CD4-positive, alpha-beta T cell (primary cell): ENCODE data around the gene HSD17B12. TPM values are rescaled to one million over a fixed set of nuclear protein-coding genes. Genes with fewer than 3 reads are reported as not detected.

Experiments
- ATAC-seq: fragments of 200-7000 bp; cut with Tn5 transposase; one replicate; pipeline ENCODE4 v1.10.0; 2022; ENCODE audit warnings: mild to moderate bottlenecking; ENCODE audit not compliant: poor library complexity
- CTCF ChIA-PET: fragments of 350-600 bp; sonication (Branson Sonifier 250); formaldehyde crosslinking; loops from one replicate; lab custom pipeline; 2021; ENCODE audit warnings: antibody characterized with exemption, inconsistent platforms; lab: Charles Lee
- POLR2A ChIA-PET: fragments of 350-600 bp; sonication (Branson Sonifier 250); formaldehyde crosslinking; loops from one replicate; lab custom pipeline; 2021; ENCODE audit warnings: antibody characterized with exemption, inconsistent platforms; lab: Charles Lee
- DNase-seq, 14 experiments: peaks; one replicate each; pipeline ENCODE4 v3.0.0-alpha.2; 2013 to 2020; ENCODE audit warnings: mixed read lengths in 2 of 14
- H3K27ac ChIP-seq, 2 donors: one replicate each; pipeline versions ENCODE4 v1.5.1 to v1.7.0; 2013; ENCODE audit warnings: low read length in 2 of 2, low read depth in 1 of 2, mild to moderate bottlenecking in 1 of 2
- H3K27me3 ChIP-seq, 2 experiments: 1 replicate in 1 of 2; 2 replicates in 1 of 2; pipeline versions ENCODE4 v1.6.1 to v1.7.0; 2013; ENCODE audit warnings: low read length in 2 of 2, control low read depth in 1 of 2, mild to moderate bottlenecking in 1 of 2, moderate library complexity in 1 of 2; ENCODE audit not compliant: insufficient read depth in 2 of 2, control insufficient read depth in 1 of 2
- H3K36me3 ChIP-seq: one replicate; pipeline ENCODE4 v1.6.1; 2013; ENCODE audit warnings: low read length, control low read depth; ENCODE audit not compliant: insufficient read depth
- H3K4me1 ChIP-seq: one replicate; pipeline ENCODE4 v1.6.1; 2013; ENCODE audit warnings: low read length, control low read depth; ENCODE audit not compliant: insufficient read depth
- H3K4me3 ChIP-seq: one replicate; pipeline ENCODE4 v1.5.1; 2013; ENCODE audit warnings: mild to moderate bottlenecking, low read length, moderate library complexity
- H3K9me3 ChIP-seq, 2 experiments: 1 replicate in 1 of 2; 2 replicates in 1 of 2; pipeline versions ENCODE4 v1.6.1 to v1.7.0; 2013; ENCODE audit warnings: low read length in 2 of 2, mild to moderate bottlenecking in 2 of 2, control low read depth in 1 of 2, moderate library complexity in 1 of 2; ENCODE audit not compliant: control insufficient read depth in 1 of 2, insufficient read depth in 1 of 2
- H3K27ac Mint-ChIP-seq: one replicate; pipeline ENCODE4 v1.8.0; 2020; ENCODE audit warnings: mixed read lengths
- H3K27me3 Mint-ChIP-seq: one replicate; pipeline ENCODE4 v1.8.0; 2021; ENCODE audit warnings: mixed read lengths
- H3K36me3 Mint-ChIP-seq: one replicate; pipeline ENCODE4 v1.8.0; 2021; ENCODE audit warnings: low read depth, mixed read lengths
- H3K4me1 Mint-ChIP-seq: one replicate; pipeline ENCODE4 v1.8.0; 2021; ENCODE audit warnings: low read depth, mixed read lengths
- H3K4me3 Mint-ChIP-seq: one replicate; pipeline ENCODE4 v1.8.0; 2020; ENCODE audit warnings: mild to moderate bottlenecking, mixed read lengths
- H3K9me3 Mint-ChIP-seq: one replicate; pipeline ENCODE4 v1.8.0; 2020; ENCODE audit warnings: mixed read lengths
- intact Hi-C, 2 experiments: fragments of 100-400 bp; cut with DNase I in 1 of 2; cut with micrococcal nuclease in 1 of 2; formaldehyde crosslinking; loops; one replicate each; pipeline versions ENCODE4 v1.15.1 to v1.9.0; 2023 to 2025; cut with DNase I, micrococcal nuclease
- total RNA-seq, 174 experiments: library from RNA in 2 of 174; stranded (reverse) in 2 of 174; gene quantifications; one replicate each; pipeline ENCODE4 v1.2.3 and lab custom pipeline; 2021 to 2026
- TF ChIP-seq, protein P1 (sequence below): fragments of 200-600 bp; IDR thresholded peaks from one replicate; pipeline ENCODE4 v1.8.0; 2022; ENCODE audit warnings: antibody characterized with exemption, mild to moderate bottlenecking

The HSD17B12 gene
- total RNA-seq, 2 experiments from 2014 or later = 16.1 to 16.3 TPM

DNA sequence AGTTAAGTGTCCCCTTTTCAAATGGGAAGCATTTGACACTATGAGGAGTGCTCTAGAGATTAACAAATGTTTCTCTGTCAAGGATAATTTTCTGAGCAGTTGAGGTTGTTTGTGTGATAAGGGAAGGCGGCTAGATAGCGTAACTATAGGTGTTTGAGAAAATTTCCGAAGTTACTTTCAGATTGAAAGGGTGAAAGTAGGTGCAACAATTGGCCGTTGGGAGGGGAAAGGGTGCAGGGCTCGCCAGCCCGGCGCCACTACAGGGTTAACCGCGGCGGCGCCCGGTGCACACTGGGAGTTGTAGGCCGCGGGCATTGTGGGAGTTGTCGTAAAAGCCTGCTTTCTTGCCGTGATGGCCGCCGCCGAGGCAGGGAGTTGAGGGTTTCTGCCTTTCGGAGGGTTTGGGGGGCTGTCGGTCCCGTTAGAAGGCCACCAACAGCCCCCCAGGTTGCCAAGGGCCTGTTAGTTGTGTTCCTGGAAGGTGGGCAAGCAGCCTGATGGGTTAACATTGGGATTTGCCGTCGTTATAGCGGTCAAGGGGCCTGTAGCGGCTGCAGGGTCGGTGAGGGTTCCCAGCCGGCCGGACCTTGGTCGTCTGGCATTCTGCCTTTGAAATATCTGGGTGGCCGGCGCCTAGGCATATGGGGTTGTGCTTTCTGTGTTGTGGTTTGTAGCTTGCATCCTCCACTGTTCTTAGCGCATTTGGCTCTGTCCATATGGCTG lies 36.5 kb upstream of the HSD17B12 start:
- H3K27ac ChIP-seq = peak overlapping the region in 1 of 2 donors; percentile 23
- intact Hi-C loops = loop anchor here (1.0 to 10.0 kb wide), 5 partner anchors 36 to 421 kb away; partner anchors contain the start of genes HSD17B12 (in 2 of the 2), ACCS (in 1 of the 2), ALKBH3 (in 1 of the 2) and TTC17 (in 1 of the 2)
- peak overlapping the region; percentile 85 for H3K4me3 ChIP-seq
- H3K27me3 Mint-ChIP-seq = peaks cover 18% of the 10 kb centered on the region
- no peaks in the 10 kb centered on the region for H3K36me3 ChIP-seq
- DNase-seq = peak; percentile 73 to 91 (median 80)
- CTCF ChIA-PET = no interaction called here
- peaks cover 19% of the 10 kb centered on the region for H3K36me3 Mint-ChIP-seq
- H3K4me3 Mint-ChIP-seq = peak overlapping the region; percentile 91
- H3K9me3 Mint-ChIP-seq = no peaks in the 10 kb centered on the region
- H3K9me3 ChIP-seq = no peaks in the 10 kb centered on the region
- TF ChIP-seq, protein P1, sequence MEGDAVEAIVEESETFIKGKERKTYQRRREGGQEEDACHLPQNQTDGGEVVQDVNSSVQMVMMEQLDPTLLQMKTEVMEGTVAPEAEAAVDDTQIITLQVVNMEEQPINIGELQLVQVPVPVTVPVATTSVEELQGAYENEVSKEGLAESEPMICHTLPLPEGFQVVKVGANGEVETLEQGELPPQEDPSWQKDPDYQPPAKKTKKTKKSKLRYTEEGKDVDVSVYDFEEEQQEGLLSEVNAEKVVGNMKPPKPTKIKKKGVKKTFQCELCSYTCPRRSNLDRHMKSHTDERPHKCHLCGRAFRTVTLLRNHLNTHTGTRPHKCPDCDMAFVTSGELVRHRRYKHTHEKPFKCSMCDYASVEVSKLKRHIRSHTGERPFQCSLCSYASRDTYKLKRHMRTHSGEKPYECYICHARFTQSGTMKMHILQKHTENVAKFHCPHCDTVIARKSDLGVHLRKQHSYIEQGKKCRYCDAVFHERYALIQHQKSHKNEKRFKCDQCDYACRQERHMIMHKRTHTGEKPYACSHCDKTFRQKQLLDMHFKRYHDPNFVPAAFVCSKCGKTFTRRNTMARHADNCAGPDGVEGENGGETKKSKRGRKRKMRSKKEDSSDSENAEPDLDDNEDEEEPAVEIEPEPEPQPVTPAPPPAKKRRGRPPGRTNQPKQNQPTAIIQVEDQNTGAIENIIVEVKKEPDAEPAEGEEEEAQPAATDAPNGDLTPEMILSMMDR = no peak
- POLR2A ChIA-PET = interaction anchor here (2.3 kb wide), 1 partner anchor 37 kb away, joined by 8 read pairs; the partner anchor contains the start of gene HSD17B12
- H3K27ac Mint-ChIP-seq = peak overlapping the region; percentile 82
- ATAC-seq = peak; percentile 99
- H3K27me3 ChIP-seq = peaks cover 10 to 13% of the 10 kb centered on the region in 2 experiments
- H3K4me1 Mint-ChIP-seq = peaks cover 22% of the 10 kb centered on the region
- peaks cover 9% of the 10 kb centered on the region for H3K4me1 ChIP-seq

DNA sequence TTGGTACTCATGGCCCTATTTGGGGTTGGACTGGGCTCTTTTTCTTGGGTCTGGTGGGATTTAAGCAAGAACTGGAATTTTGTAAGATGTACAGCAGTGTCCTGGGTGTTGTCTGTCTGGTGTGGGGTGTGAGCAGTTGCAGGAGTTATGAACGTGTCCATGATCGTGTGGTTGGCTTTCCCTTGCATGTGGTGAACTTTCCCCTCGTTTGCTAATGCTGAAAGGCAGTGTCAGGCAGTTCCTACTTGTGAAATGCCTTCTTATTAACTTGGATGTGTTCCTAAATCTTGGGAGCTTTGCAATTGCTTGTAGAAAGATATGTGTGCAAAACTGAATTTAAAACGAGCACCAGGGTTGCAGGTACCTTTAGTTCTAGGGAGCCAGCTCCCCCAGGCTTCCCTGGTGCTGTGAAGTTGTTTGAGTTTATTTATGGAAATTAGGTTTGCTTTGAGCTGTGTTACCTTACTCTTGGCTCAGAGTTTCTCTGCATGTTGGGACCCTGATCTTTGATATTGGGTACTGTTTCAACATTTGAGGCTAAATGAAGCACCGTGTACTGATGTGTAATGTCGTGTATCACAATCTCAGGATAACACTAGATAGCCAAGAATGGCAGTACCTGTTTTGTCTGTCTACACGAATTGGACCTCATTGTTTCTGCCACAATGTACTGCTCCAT lies 35.8 kb upstream of the HSD17B12 start:
- no peak overlapping the region for H3K27ac ChIP-seq

DNA sequence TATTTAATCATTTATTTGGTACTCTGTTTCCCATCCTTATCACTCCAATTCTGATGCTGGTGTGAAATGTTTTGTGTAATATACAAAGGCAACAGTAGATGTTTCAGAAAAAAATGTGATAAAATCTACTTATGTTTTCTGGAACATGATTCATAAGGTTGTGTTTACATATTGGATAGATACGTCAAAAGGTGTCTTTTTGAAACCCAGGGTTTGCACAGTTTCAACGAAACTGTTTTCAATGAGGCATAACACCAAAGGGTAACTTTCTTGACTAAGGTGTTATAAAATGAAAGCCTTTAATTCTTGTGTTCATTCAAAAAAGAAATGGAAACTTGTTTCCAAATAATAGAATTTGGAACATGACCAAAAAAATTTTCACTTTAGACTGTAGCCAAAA lies 33.8 kb upstream of the HSD17B12 start:
- CTCF ChIA-PET = no interaction called here
- Histone ChIP-seq H3K4me1 (peaks cover 9% of the 10 kb centered on the region), H3K27me3 (no peaks in the 10 kb centered on the region), H3K27ac (no peak overlapping the region), H3K4me3 (no peak overlapping the region), H3K36me3 (no peaks in the 10 kb centered on the region), H3K9me3 (peaks cover 0 to 5% of the 10 kb centered on the region in 2 experiments)
- Mint-ChIP-seq H3K27ac (no peak overlapping the region), H3K36me3 (peaks cover 25% of the 10 kb centered on the region), H3K4me1 (peaks cover 22% of the 10 kb centered on the region), H3K4me3 (peak overlapping the region; percentile 60), H3K9me3 (peaks cover 6% of the 10 kb centered on the region), H3K27me3 (no peaks in the 10 kb centered on the region)
- DNase-seq = no peak
- intact Hi-C loops = loop anchor here in 1 of 2 experiments (10.0 kb wide), 1 partner anchor 418 kb away; the partner anchor contains the start of gene ACCS
- POLR2A ChIA-PET = no interaction called here
- TF ChIP-seq, protein P1 = no peak
- no peak for ATAC-seq

More for the DNA sequence above, 35.8 kb upstream of the HSD17B12 start:
- DNase-seq (peak in 2 of 14 experiments; percentile 1 to 6), ATAC-seq (no peak)
- peaks cover 22% of the 10 kb centered on the region for H3K4me1 Mint-ChIP-seq
- H3K27me3 ChIP-seq = peaks cover 4 to 6% of the 10 kb centered on the region in 2 experiments
- no peaks in the 10 kb centered on the region for H3K36me3 ChIP-seq
- H3K9me3 Mint-ChIP-seq = no peaks in the 10 kb centered on the region
- peaks cover 9% of the 10 kb centered on the region for H3K4me1 ChIP-seq
- peak overlapping the region; percentile 85 for H3K4me3 ChIP-seq
- ChIA-PET POLR2A (interaction anchor here (2.3 kb wide), 1 partner anchor 36 kb away, joined by 8 read pairs; the partner anchor contains the start of gene HSD17B12), CTCF (interaction anchor here (1.4 kb wide), 1 partner anchor 35 kb away, joined by 6 read pairs; the partner anchor contains the start of gene HSD17B12)
- peak overlapping the region; percentile 82 for H3K27ac Mint-ChIP-seq
- TF ChIP-seq, protein P1 = no peak
- peak overlapping the region; percentile 91 for H3K4me3 Mint-ChIP-seq
- H3K36me3 Mint-ChIP-seq = peaks cover 22% of the 10 kb centered on the region
- H3K27me3 Mint-ChIP-seq = peaks cover 11% of the 10 kb centered on the region
- intact Hi-C loops = loop anchor here (1.0 to 10.0 kb wide), 5 partner anchors 36 to 420 kb away; partner anchors contain the start of genes HSD17B12 (in 2 of the 2), ACCS (in 1 of the 2), ALKBH3 (in 1 of the 2) and TTC17 (in 1 of the 2)
- no peaks in the 10 kb centered on the region for H3K9me3 ChIP-seq
